Natural killer cell (primary cell): Measurements from ENCODE around the gene RPTN. TPM values are rescaled to one million over a fixed set of nuclear protein-coding genes. Genes with fewer than 3 reads are reported as not detected.

Experiments used
- ATAC-seq, 3 donors: fragments of 150-1000 bp in 2 of 3; fragments of 200-7000 bp in 1 of 3; cut with Tn5 transposase; 1 replicate in 1 of 3; 2 replicates in 2 of 3; pipeline ENCODE4 v1.10.0; 2021; ENCODE audit warnings: mild to moderate bottlenecking in 2 of 3, moderate library complexity in 2 of 3
- DNase-seq, 2 donors: peaks; one replicate each; pipeline versions ENCODE4 v3.0.0 to v3.0.0-alpha.2; 2013 to 2021; ENCODE audit warnings: mixed read lengths in 1 of 2
- H3K27ac ChIP-seq: one replicate; pipeline ENCODE4 v1.5.1; 2013; ENCODE audit warnings: mild to moderate bottlenecking, low read length
- H3K27me3 ChIP-seq: one replicate; pipeline ENCODE4 v1.6.1; 2013; ENCODE audit warnings: low read length; ENCODE audit not compliant: control insufficient read depth, insufficient read depth
- H3K36me3 ChIP-seq: one replicate; pipeline ENCODE4 v1.6.1; 2013; ENCODE audit warnings: low read length; ENCODE audit not compliant: control insufficient read depth, insufficient read depth
- H3K4me1 ChIP-seq: one replicate; pipeline ENCODE4 v1.6.1; 2013; ENCODE audit warnings: low read length; ENCODE audit not compliant: control insufficient read depth, insufficient read depth
- H3K4me3 ChIP-seq: one replicate; pipeline ENCODE4 v1.5.1; 2013; ENCODE audit warnings: low read length
- H3K9me3 ChIP-seq: one replicate; pipeline ENCODE4 v1.6.1; 2013; ENCODE audit warnings: low read length; ENCODE audit not compliant: control insufficient read depth, insufficient read depth
- H3K27ac Mint-ChIP-seq, 2 donors: one replicate each; pipeline ENCODE4 v1.8.0; 2022; ENCODE audit warnings: mild to moderate bottlenecking in 2 of 2, mixed read lengths in 2 of 2, moderate library complexity in 1 of 2
- H3K27me3 Mint-ChIP-seq, 2 donors: one replicate each; pipeline ENCODE4 v1.8.0; 2022; ENCODE audit warnings: low read depth in 2 of 2, mixed read lengths in 2 of 2
- H3K36me3 Mint-ChIP-seq: one replicate; pipeline ENCODE4 v1.8.0; 2022; ENCODE audit warnings: mixed read lengths
- H3K4me1 Mint-ChIP-seq, 2 donors: one replicate each; pipeline ENCODE4 v1.8.0; 2022; ENCODE audit warnings: mixed read lengths in 2 of 2
- H3K4me3 Mint-ChIP-seq: one replicate; pipeline ENCODE4 v1.8.0; 2022; ENCODE audit warnings: mild to moderate bottlenecking, moderate library complexity, mixed read lengths
- H3K9me3 Mint-ChIP-seq, 2 donors: one replicate each; pipeline ENCODE4 v1.8.0; 2022; ENCODE audit warnings: mixed read lengths in 2 of 2
- WGBS: methylation state at CpG from one replicate; pipeline ENCODE4 v1.1.7; 2013; ENCODE audit warnings: missing lambda C conversion rate; ENCODE audit not compliant: insufficient coverage; 5-methylcytosine and 5-hydroxymethylcytosine counted together
- intact Hi-C: fragments of 100-400 bp; cut with micrococcal nuclease; formaldehyde crosslinking; loops from one replicate; pipeline ENCODE4 v1.14.2; 2022
- total RNA-seq, 4 donors: library from RNA; stranded (reverse); fragments of 120-200 nt in 1 of 4; gene quantifications; one replicate each; pipeline versions ENCODE4 v1.2.3 to v1.2.4, GENCODE V29; 2013 to 2022
- TF ChIP-seq, protein P1 (sequence below): fragments of 200-600 bp; IDR thresholded peaks from one replicate; pipeline ENCODE4 v1.8.0; 2022; ENCODE audit warnings: antibody characterized with exemption

The RPTN gene
- total RNA-seq, 3 donors from 2014 or later (not counting 1 experiment from before 2014, with no cell fraction given): not detected

DNA sequence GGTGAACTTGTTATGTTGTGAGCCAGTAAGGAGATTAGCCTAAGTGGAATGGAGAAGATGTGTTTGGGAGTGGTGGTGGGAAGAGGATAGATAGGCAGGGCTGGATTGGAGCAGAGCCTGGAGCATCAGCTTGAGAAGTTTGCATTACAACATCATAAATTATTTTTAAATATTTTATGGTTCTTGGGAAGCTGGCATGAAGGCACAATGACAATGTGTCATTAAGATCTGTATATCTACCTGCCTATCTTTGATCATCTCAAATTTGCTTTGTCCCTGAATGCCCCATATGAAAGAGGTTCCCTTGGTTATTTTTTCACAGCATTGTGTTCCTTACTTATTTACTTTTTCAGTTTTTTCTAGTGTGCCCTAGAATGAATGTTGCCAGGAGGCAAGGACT, 32.7 kb upstream of the RPTN start:
- H3K4me1 Mint-ChIP-seq: peaks cover 6 to 7% of the 10 kb centered on the region in 2 donors
- TF ChIP-seq, protein P1, sequence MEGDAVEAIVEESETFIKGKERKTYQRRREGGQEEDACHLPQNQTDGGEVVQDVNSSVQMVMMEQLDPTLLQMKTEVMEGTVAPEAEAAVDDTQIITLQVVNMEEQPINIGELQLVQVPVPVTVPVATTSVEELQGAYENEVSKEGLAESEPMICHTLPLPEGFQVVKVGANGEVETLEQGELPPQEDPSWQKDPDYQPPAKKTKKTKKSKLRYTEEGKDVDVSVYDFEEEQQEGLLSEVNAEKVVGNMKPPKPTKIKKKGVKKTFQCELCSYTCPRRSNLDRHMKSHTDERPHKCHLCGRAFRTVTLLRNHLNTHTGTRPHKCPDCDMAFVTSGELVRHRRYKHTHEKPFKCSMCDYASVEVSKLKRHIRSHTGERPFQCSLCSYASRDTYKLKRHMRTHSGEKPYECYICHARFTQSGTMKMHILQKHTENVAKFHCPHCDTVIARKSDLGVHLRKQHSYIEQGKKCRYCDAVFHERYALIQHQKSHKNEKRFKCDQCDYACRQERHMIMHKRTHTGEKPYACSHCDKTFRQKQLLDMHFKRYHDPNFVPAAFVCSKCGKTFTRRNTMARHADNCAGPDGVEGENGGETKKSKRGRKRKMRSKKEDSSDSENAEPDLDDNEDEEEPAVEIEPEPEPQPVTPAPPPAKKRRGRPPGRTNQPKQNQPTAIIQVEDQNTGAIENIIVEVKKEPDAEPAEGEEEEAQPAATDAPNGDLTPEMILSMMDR: no peak
- intact Hi-C loops: loop anchor here (2.0 kb wide), 1 partner anchor 155 kb away; no protein-coding TSS in a partner anchor
- no peaks in the 10 kb centered on the region for H3K9me3 Mint-ChIP-seq
- H3K4me1 ChIP-seq: peaks cover 15% of the 10 kb centered on the region
- H3K27me3 ChIP-seq: no peaks in the 10 kb centered on the region
- ATAC-seq (no peak), DNase-seq (no peak)
- no peak overlapping the region for H3K27ac Mint-ChIP-seq
- no peaks in the 10 kb centered on the region for H3K36me3 ChIP-seq
- H3K27ac ChIP-seq: no peak overlapping the region
- H3K36me3 Mint-ChIP-seq: no peaks in the 10 kb centered on the region
- H3K27me3 Mint-ChIP-seq: peaks cover 0 to 10% of the 10 kb centered on the region in 2 donors
- H3K4me3 Mint-ChIP-seq: no peak overlapping the region
- H3K9me3 ChIP-seq: no peaks in the 10 kb centered on the region
- H3K4me3 ChIP-seq: no peak overlapping the region

DNA sequence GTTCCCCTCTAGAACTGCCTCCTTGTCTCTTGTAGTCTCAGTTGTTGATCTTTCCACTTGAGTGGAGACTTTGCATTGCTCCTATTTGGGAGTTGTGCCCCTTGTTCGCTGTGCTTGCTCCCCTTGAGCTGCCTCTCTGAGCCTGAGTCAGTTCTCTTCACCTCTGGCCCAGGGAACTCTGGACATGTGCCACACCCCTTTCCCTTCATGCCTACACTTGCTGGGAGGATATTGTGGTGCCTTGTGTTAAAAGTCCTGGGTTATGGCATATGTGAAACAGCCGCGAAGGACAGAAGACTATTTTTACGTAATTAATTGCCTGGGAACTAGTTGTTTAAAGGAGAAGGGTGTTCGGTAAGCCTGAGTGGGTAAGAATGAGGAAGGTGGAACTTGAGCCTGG, 32.2 kb upstream of the RPTN start:
- H3K4me1 ChIP-seq: peaks cover 15% of the 10 kb centered on the region
- no peak for ATAC-seq
- no peaks in the 10 kb centered on the region for H3K36me3 ChIP-seq
- Mint-ChIP-seq H3K9me3 (no peaks in the 10 kb centered on the region), H3K27me3 (peaks cover 0 to 10% of the 10 kb centered on the region in 2 donors), H3K27ac (no peak overlapping the region), H3K4me3 (no peak overlapping the region), H3K36me3 (no peaks in the 10 kb centered on the region), H3K4me1 (peaks cover 6 to 7% of the 10 kb centered on the region in 2 donors)
- H3K27me3 ChIP-seq: no peaks in the 10 kb centered on the region
- TF ChIP-seq, protein P1: no peak
- H3K9me3 ChIP-seq: no peaks in the 10 kb centered on the region
- no peak overlapping the region for H3K27ac ChIP-seq
- no peak overlapping the region for H3K4me3 ChIP-seq
- 90% methylated on average over 5 of the region's 5 CpGs for WGBS
- intact Hi-C loops: loop anchor here (2.0 kb wide), 1 partner anchor 156 kb away; no protein-coding TSS in a partner anchor
- no peak for DNase-seq

- WGBS: 100% methylated on average over 1 of the region's 2 CpGs
These were observed 31.6 kb upstream of the RPTN start for GRCh38 chr1:152190589-152190988.

More at GRCh38 chr1:152190589-152190988, 31.6 kb upstream of the RPTN start:
- Mint-ChIP-seq H3K36me3 (no peaks in the 10 kb centered on the region), H3K4me3 (peak overlapping the region; percentile 11), H3K4me1 (peaks cover 6 to 8% of the 10 kb centered on the region in 2 donors), H3K9me3 (no peaks in the 10 kb centered on the region), H3K27ac (peak overlapping the region in 1 of 2 donors; percentile 81), H3K27me3 (peaks cover 0 to 10% of the 10 kb centered on the region in 2 donors)
- Histone ChIP-seq H3K9me3 (no peaks in the 10 kb centered on the region), H3K4me1 (peaks cover 15% of the 10 kb centered on the region), H3K27ac (no peak overlapping the region), H3K27me3 (no peaks in the 10 kb centered on the region), H3K36me3 (no peaks in the 10 kb centered on the region), H3K4me3 (no peak overlapping the region)
- DNase-seq (no peak), ATAC-seq (no peak)
- intact Hi-C loops: loop anchor here (2.0 kb wide), 1 partner anchor 156 kb away; no protein-coding TSS in a partner anchor
- TF ChIP-seq, protein P1: no peak
